H9 (cell line): Measurements from ENCODE around the gene MRPL1. TPM values are rescaled to one million over a fixed set of nuclear protein-coding genes. Genes with fewer than 3 reads are reported as not detected.

Source experiments
- DNase-seq: peaks from one replicate; pipeline ENCODE4 v3.0.0-alpha.2; 2017
- H2AFZ ChIP-seq: one replicate; pipeline ENCODE4 v1.6.1; 2013; ENCODE audit warnings: mild to moderate bottlenecking, low read length, control low read depth, moderate library complexity
- H2AK5ac ChIP-seq: 2 replicates; pipeline ENCODE4 v1.6.1; 2013; ENCODE audit warnings: low read length, control low read depth, mixed read lengths; ENCODE audit not compliant: insufficient read length
- H2BK120ac ChIP-seq: one replicate; pipeline ENCODE4 v1.6.1; 2013; ENCODE audit warnings: low read depth, mild to moderate bottlenecking, low read length, control low read depth, inconsistent platforms; ENCODE audit not compliant: poor library complexity, severe bottlenecking
- H2BK12ac ChIP-seq: 2 replicates; pipeline ENCODE4 v1.6.1; 2013; ENCODE audit warnings: low read length, control low read depth, mixed read lengths, low read depth; ENCODE audit not compliant: insufficient read length
- H2BK15ac ChIP-seq: 2 replicates; pipeline ENCODE4 v1.6.1; 2013; ENCODE audit warnings: low read depth, low read length, control low read depth
- H2BK20ac ChIP-seq: one replicate; pipeline ENCODE4 v1.6.1; 2013; ENCODE audit warnings: low read depth, mild to moderate bottlenecking, low read length, control low read depth, inconsistent platforms; ENCODE audit not compliant: poor library complexity, severe bottlenecking
- H2BK5ac ChIP-seq: 2 replicates; pipeline ENCODE4 v1.6.1; 2013; ENCODE audit warnings: low read length, control low read depth, mixed read lengths; ENCODE audit not compliant: insufficient read length
- H3K14ac ChIP-seq: 2 replicates; pipeline ENCODE4 v1.6.1; 2013; ENCODE audit warnings: low read length, control low read depth; ENCODE audit not compliant: insufficient read depth
- H3K18ac ChIP-seq: 2 replicates; pipeline ENCODE4 v1.6.1; 2013; ENCODE audit warnings: low read depth, mild to moderate bottlenecking, mixed read lengths, low read length, control low read depth; ENCODE audit not compliant: insufficient read length
- H3K23ac ChIP-seq: 2 replicates; pipeline ENCODE4 v1.6.1; 2013; ENCODE audit warnings: low read length, control low read depth, mixed read lengths, low read depth; ENCODE audit not compliant: insufficient read length
- H3K23me2 ChIP-seq: 2 replicates; pipeline ENCODE4 v1.6.1; 2013; ENCODE audit warnings: low read depth, mild to moderate bottlenecking, mixed read lengths, low read length, control low read depth; ENCODE audit not compliant: insufficient read length, poor library complexity, severe bottlenecking
- H3K27ac ChIP-seq: 2 replicates; pipeline ENCODE4 v1.5.1; 2013; ENCODE audit warnings: low read length, control low read depth, mixed read lengths, low read depth; ENCODE audit not compliant: insufficient read length
- H3K27me3 ChIP-seq: 2 replicates; pipeline ENCODE4 v1.6.1; 2013; ENCODE audit warnings: low read length, control low read depth, inconsistent platforms; ENCODE audit not compliant: insufficient read depth
- H3K4ac ChIP-seq: 2 replicates; pipeline ENCODE4 v1.6.1; 2013; ENCODE audit warnings: low read depth, mild to moderate bottlenecking, control low read depth, inconsistent platforms, low read length, moderate library complexity
- H3K4me1 ChIP-seq: 2 replicates; pipeline ENCODE4 v1.6.1; 2013; ENCODE audit warnings: low read length, control low read depth, inconsistent platforms; ENCODE audit not compliant: insufficient read depth
- H3K4me2 ChIP-seq: 2 replicates; pipeline ENCODE4 v1.6.1; 2013; ENCODE audit warnings: low read length, control low read depth, mixed read lengths; ENCODE audit not compliant: insufficient read length, insufficient read depth
- H3K56ac ChIP-seq: 2 replicates; pipeline ENCODE4 v1.6.1; 2013; ENCODE audit warnings: low read depth, mild to moderate bottlenecking, mixed read lengths, low read length, control low read depth; ENCODE audit not compliant: insufficient read length
- H3K79me1 ChIP-seq: 2 replicates; pipeline ENCODE4 v1.6.1; 2013; ENCODE audit warnings: low read depth, mild to moderate bottlenecking, moderate library complexity, low read length, control low read depth, inconsistent platforms; ENCODE audit not compliant: insufficient read depth, poor library complexity, severe bottlenecking
- H3K79me2 ChIP-seq: 2 replicates; pipeline ENCODE4 v1.6.1; 2013; ENCODE audit warnings: low read length, control low read depth, inconsistent platforms; ENCODE audit not compliant: insufficient read depth
- H3K9ac ChIP-seq: 2 replicates; pipeline ENCODE4 v1.6.1; 2013; ENCODE audit warnings: low read length, control low read depth, mixed read lengths; ENCODE audit not compliant: insufficient read length; ENCODE audit errors: extremely low read depth
- H3K9me3 ChIP-seq: one replicate; pipeline ENCODE4 v1.6.1; 2013; ENCODE audit warnings: low read depth, low read length, inconsistent platforms; ENCODE audit not compliant: control insufficient read depth
- H3T11ph ChIP-seq: one replicate; pipeline ENCODE4 v1.6.1; 2013; ENCODE audit warnings: mild to moderate bottlenecking, low read length, control low read depth, inconsistent platforms
- H4K20me1 ChIP-seq: one replicate; pipeline ENCODE4 v1.6.1; 2013; ENCODE audit not compliant: control insufficient read depth, insufficient read length, insufficient read depth
- H4K5ac ChIP-seq: 2 replicates; pipeline ENCODE4 v1.6.1; 2013; ENCODE audit warnings: low read depth, mild to moderate bottlenecking, mixed read lengths, low read length, control low read depth; ENCODE audit not compliant: insufficient read length
- H4K8ac ChIP-seq: replicated peaks from 2 replicates; pipeline ENCODE4 v1.6.1; 2013; ENCODE audit warnings: low read length, control low read depth, mixed read lengths, low read depth; ENCODE audit not compliant: insufficient read length
- H4K91ac ChIP-seq: 2 replicates; pipeline ENCODE4 v1.6.1; 2013; ENCODE audit warnings: low read depth, mild to moderate bottlenecking, moderate library complexity, mixed read lengths, low read length, control low read depth; ENCODE audit not compliant: insufficient read length
- H3K27ac Mint-ChIP-seq, 3 experiments: 2 replicates in 2 of 3; 3 replicates in 1 of 3; pipeline ENCODE4 v1.8.0; 2020 to 2021; ENCODE audit warnings: mixed read lengths in 3 of 3, mild to moderate bottlenecking in 1 of 3, moderate library complexity in 1 of 3
- H3K27me3 Mint-ChIP-seq: 2 replicates; pipeline ENCODE4 v1.8.0; 2021; ENCODE audit warnings: low read depth, mild to moderate bottlenecking, moderate library complexity, mixed read lengths
- H3K36me3 Mint-ChIP-seq, 3 experiments: 2 replicates in 2 of 3; 3 replicates in 1 of 3; pipeline ENCODE4 v1.8.0; 2020 to 2021; ENCODE audit warnings: low read depth in 3 of 3, mixed read lengths in 3 of 3; ENCODE audit not compliant: insufficient read depth in 1 of 3
- H3K4me1 Mint-ChIP-seq, 2 experiments: 2 replicates each; pipeline ENCODE4 v1.8.0; 2020; ENCODE audit warnings: mixed read lengths in 2 of 2
- H3K4me3 Mint-ChIP-seq, 2 experiments: 2 replicates in 1 of 2; 3 replicates in 1 of 2; pipeline ENCODE4 v1.8.0; 2020 to 2021; ENCODE audit warnings: mild to moderate bottlenecking in 2 of 2, mixed read lengths in 2 of 2, moderate library complexity in 1 of 2
- H3K9me3 Mint-ChIP-seq, 2 experiments: 2 replicates in 1 of 2; 3 replicates in 1 of 2; pipeline ENCODE4 v1.8.0; 2020; ENCODE audit warnings: mild to moderate bottlenecking in 2 of 2, mixed read lengths in 2 of 2, moderate library complexity in 1 of 2
- CTCF ChIP-seq: fragments of 200-600 bp; sonication (generic); conservative IDR thresholded peaks from 3 replicates; pipeline ENCODE4 v1.8.0; 2021; ENCODE audit warnings: antibody characterized with exemption, mild to moderate bottlenecking
- WGBS: extraction: QIAGEN DNeasy Blood & Tissue Kit; methylation state at CpG from one replicate; pipeline ENCODE4 v1.1.7; 2013; ENCODE audit warnings: missing lambda C conversion rate, low lambda C conversion rate, mixed read lengths; ENCODE audit not compliant: insufficient read length; ENCODE audit errors: extremely low coverage; 5-methylcytosine and 5-hydroxymethylcytosine counted together
- total RNA-seq: library from RNA; stranded (reverse); gene quantifications from 2 replicates; pipeline ENCODE4 v1.2.1, GENCODE V29; 2021

MRPL1 gene
- total RNA-seq, 1 experiment from 2014 or later = 39.0 TPM

DNA sequence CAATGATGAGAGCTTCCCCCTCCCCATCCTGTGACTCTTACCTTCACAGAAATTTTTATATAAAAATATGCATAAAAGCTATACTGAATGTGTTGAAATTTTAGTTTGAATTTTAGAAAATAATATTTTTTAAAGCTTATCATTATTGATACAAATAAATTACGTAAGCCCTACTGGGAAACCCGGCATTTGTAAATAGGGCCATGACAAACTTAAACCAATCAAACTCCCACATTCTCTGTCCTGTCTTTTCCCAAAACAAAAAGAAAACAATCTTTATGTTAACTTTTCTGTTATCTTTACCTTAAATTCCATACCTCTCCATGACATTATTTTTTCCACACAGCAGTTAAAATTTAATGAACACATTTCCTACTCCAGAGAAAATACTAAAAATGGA is 46.1 kb upstream of the MRPL1 start:
- Histone ChIP-seq H3K4me2 (no peak overlapping the region), H2BK5ac (no peak overlapping the region), H4K91ac (no peak overlapping the region), H4K8ac (no peak overlapping the region), H2BK12ac (no peak overlapping the region), H4K20me1 (no peaks in the 10 kb centered on the region), H4K5ac (no peak overlapping the region), H3K4ac (no peak overlapping the region), H3K23ac (no peak overlapping the region), H2AK5ac (no peak overlapping the region), H2BK15ac (no peak overlapping the region), H2BK120ac (no peak overlapping the region), H3K4me1 (no peaks in the 10 kb centered on the region; the same call in 1 of the 2 replicates), H3K14ac (no peak overlapping the region), H3K18ac (no peak overlapping the region), H3K27ac (no peak overlapping the region), H3K79me2 (no peaks in the 10 kb centered on the region; the same call in 1 of the 2 replicates), H3K9ac (no peak overlapping the region), H2AFZ (no peak overlapping the region), H3K23me2 (peaks cover 8% of the 10 kb centered on the region), H2BK20ac (no peak overlapping the region), H3K56ac (no peak overlapping the region), H3K27me3 (no peaks in the 10 kb centered on the region), H3K9me3 (no peaks in the 10 kb centered on the region), H3K79me1 (no peaks in the 10 kb centered on the region), H3T11ph (no peak overlapping the region)
- DNase-seq = no peak
- Mint-ChIP-seq H3K9me3 (peaks cover 0 to 3% of the 10 kb centered on the region in 2 experiments; a peak in 3 of 5 replicates), H3K27ac (no peak overlapping the region), H3K4me3 (no peak overlapping the region), H3K4me1 (peaks cover 14 to 17% of the 10 kb centered on the region in 2 experiments), H3K36me3 (no peaks in the 10 kb centered on the region; a peak in 1 of 7 replicates), H3K27me3 (peaks cover 6% of the 10 kb centered on the region; the same call in 1 of the 2 replicates)
- TF ChIP-seq CTCF = no peak
- WGBS = no CpG with 5 or more reads among the region's 2 CpGs
